ENCODE results near the gene CREG1. TPM values are rescaled to one million over a fixed set of nuclear protein-coding genes. Genes with fewer than 3 reads are reported as not detected.
A peak's percentile ranks its signal among the peaks of the same experiment; 100 is the strongest.

CREG1 gene
- total RNA-seq (10 to 100 TPM in 3 of 5 donors, 1 to 10 TPM in 2; 9.1 to 13.0 (median 10.9) TPM), total RNA-seq (8.0 to 79.6 (median 16.5) reads per million in 29 experiments)
- 12.8 TPM for total RNA-seq (2013)

DNA sequence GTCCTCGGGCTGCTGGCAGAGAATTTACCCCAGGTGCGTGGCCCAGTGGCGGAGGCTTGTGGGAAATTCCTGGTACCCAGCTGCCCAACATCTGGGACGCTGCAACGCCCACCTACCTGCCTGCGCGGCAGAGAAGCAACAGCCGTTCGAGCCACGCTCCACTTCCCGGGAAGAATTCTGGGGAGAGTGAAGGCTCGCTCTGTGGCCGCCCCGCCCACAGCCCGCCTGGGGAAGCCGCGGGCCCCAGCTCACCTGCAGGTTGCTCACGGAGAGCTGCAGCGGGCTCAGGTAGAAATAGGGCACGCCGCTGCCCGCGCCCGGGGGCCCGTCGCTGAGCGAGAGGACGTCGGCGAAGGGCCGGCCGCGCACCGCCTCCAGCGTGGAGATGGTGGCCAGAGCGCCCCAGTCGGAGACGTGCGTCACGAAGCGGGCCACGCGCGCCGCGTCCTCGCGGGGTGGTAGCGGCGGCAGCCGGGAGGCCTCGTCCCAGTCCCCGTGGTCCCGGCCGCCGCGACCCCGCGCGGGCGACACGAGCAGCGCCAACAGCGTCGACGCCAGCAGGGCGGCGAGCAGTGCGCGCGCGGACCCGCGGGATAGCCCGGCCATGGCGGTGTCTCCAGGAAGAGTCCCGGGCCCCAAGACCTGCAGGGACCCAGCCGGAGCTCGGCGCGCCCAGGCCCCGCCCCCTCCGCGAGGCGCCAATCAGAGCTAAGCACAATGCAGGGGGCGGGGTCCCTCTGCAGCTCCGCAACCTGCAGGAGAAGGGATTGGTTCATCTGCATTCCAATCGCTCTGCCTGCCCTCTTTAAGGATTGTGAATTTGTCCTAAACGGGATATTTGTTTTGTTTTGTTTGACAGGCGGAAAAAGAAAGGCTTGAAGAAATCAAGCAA lies at the start of gene CREG1:
TSS of gene CREG1 (minus strand) at position 627 of the 892 bp plus-strand sequence.
- Mint-ChIP-seq H3K4me1 (peaks cover 40 to 44% (median 44%) of the 10 kb centered on the region in 3 donors), H3K9me3 (no peaks in the 10 kb centered on the region), H3K27ac (peak within 1 kb of the TSS; percentile 75 to 86), H3K36me3 (no peaks in the 10 kb centered on the region), H3K4me3 (peak within 1 kb of the TSS; percentile 86 to 90 (median 86)), H3K27me3 (no peaks in the 10 kb centered on the region)
- ATAC-seq (replicated peaks in 1 of 4) (peak; percentile 98 to 99 (median 98)), DNase-seq (peak; percentile 74 to 94 (median 84))
- peaks cover 6 to 23% of the 10 kb centered on the region in 2 experiments for H3K4me1 ChIP-seq (ENCODE audit: control insufficient read depth in 1 of 2, extremely low read depth in 1 of 2, insufficient read depth in 2 of 2, low read length in 2 of 2)
- H3K9me3 ChIP-seq, result no peaks in the 10 kb centered on the region
- peak within 1 kb of the TSS; percentile 69 to 71 for H3K4me3 ChIP-seq (ENCODE audit: control insufficient read depth in 1 of 2, extremely low read depth in 1 of 2, low read length in 1 of 2)
- POLR2A ChIA-PET, result interaction anchor here (0.6 to 1.9 kb wide), 13 partner anchors 9 to 1756 kb away, joined by 3 to 11 read pairs (median 3); no protein-coding TSS in a partner anchor
- no peaks in the 10 kb centered on the region for H3K36me3 ChIP-seq (ENCODE audit: control insufficient read depth in 2 of 2, extremely low read depth in 1 of 2, insufficient read depth in 1 of 2, low read length in 1 of 2)
- WGBS (ENCODE audit: insufficient coverage), result 1% methylated on average over 87 of the region's 90 CpGs
- H3K27me3 ChIP-seq (replicated peaks in 1 of 2; ENCODE audit: control insufficient read depth in 2 of 2, extremely low read depth in 1 of 2, insufficient read depth in 2 of 2, low read length in 1 of 2), result no peaks in the 10 kb centered on the region
- H3K27ac ChIP-seq (ENCODE audit: low read length), result no peak within 1 kb of the TSS
- CTCF ChIA-PET, result interaction anchor here (0.6 to 2.6 kb wide), 21 partner anchors 9 to 643 kb away, joined by 3 to 18 read pairs (median 4); partner anchors contain the start of genes CD247 (in 1 of the 2) and POU2F1 (in 1 of the 2)

DNA sequence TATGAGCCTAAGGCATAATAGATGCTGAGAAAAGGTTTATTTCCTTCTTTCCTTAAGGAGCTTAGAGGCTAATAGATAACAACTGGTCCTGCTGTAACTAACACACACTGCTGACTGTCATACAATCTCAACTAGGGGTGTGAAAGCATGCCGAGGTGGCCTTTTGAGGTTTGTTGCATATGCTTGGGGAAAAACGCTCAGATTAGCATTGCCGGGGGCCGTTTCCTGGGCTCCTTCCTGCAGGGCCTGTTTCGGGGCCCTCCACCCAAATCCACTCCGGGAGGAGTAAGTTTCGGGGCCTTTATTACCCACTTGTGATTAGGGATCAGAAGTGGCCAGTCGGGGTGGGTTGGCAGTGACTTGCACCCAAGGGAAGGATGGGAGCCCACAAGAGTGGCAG lies 49.3 kb upstream of the CREG1 start:
- Histone ChIP-seq H3K27ac (ENCODE audit: low read length) (no peak overlapping the region), H3K36me3 (ENCODE audit: control insufficient read depth in 2 of 2, extremely low read depth in 1 of 2, insufficient read depth in 1 of 2, low read length in 1 of 2) (no peaks in the 10 kb centered on the region), H3K4me3 (ENCODE audit: control insufficient read depth in 1 of 2, extremely low read depth in 1 of 2, low read length in 1 of 2) (no peak overlapping the region), H3K9me3 (no peaks in the 10 kb centered on the region), H3K27me3 (replicated peaks in 1 of 2; ENCODE audit: control insufficient read depth in 2 of 2, extremely low read depth in 1 of 2, insufficient read depth in 2 of 2, low read length in 1 of 2) (no peaks in the 10 kb centered on the region), H3K4me1 (ENCODE audit: control insufficient read depth in 1 of 2, extremely low read depth in 1 of 2, insufficient read depth in 2 of 2, low read length in 2 of 2) (peaks cover 32 to 34% of the 10 kb centered on the region in 2 experiments)
- peak in 2 of 4 experiments; percentile 44 to 49 for ATAC-seq (replicated peaks in 1 of 4)
- peak overlapping the region in 1 of 3 donors; percentile 79 for H3K4me3 Mint-ChIP-seq
- peak in 10 of 35 experiments; percentile 2 to 31 (median 13) for DNase-seq
- H3K36me3 Mint-ChIP-seq, result peaks cover 7% of the 10 kb centered on the region
- WGBS (ENCODE audit: insufficient coverage), result 7% methylated on average over 4 of the region's 8 CpGs
- H3K9me3 Mint-ChIP-seq, result peaks cover 6 to 8% (median 6%) of the 10 kb centered on the region in 3 donors
- H3K27ac Mint-ChIP-seq, result peak overlapping the region; percentile 66 to 76
- ChIA-PET CTCF (interaction anchor here (0.6 to 4.2 kb wide), 5 partner anchors 34 to 318 kb away, joined by 3 to 121 read pairs (median 50); no protein-coding TSS in a partner anchor), POLR2A (no interaction called here)
- H3K4me1 Mint-ChIP-seq, result peaks cover 38 to 43% (median 42%) of the 10 kb centered on the region in 3 donors
- H3K27me3 Mint-ChIP-seq, result peaks cover 0 to 2% of the 10 kb centered on the region in 2 donors

DNA sequence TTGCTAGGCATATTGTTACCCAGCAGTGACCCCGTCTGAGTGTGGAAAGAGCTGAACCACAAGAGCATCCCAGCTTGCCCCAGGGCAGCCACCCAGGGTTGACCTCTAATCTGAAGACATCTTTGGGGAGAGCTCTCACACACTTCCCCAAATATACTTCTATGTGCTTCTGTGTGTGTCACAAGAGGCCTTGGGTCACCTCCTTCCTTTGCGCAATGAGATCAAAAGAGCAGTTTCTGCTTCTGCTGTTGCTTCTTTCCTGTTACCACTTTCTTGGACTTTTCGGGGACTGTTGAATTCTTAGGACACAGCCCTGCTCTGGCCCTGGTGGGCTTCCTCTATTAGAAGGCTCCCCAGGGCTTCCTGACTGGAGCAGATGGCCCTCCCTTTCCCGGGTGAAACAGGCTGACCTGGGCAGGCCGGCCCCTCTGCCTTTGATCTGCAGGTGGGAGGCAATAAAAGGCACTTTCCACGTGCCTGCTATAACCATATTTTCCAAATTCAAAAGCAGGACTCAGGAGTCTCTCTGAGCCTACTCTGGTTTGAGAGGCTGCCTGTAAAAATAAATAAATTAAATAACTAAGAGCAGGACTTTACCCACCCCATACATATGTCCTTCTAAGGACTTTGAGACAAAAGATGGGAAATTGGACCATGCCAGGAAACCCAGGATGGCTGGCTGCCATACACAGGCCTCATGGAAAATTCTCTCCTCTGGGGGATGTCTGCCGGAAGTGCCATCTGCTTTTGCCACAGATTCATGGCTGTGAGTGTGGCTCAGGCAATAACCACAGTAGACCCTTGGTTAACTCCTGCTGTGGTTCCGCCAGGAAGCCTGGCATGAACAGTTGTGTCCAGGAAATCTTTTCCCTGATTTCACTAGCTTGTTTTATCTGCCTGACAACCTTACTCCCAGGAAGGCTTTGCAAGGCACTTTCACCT lies 48.2 kb upstream of the CREG1 start:
- Mint-ChIP-seq H3K27me3 (peaks cover 0 to 2% of the 10 kb centered on the region in 2 donors), H3K9me3 (peaks cover under 1% of the 10 kb centered on the region in 3 donors), H3K4me3 (peak overlapping the region in 2 of 3 donors; percentile 1 to 79), H3K36me3 (peaks cover under 1% of the 10 kb centered on the region), H3K27ac (peak overlapping the region; percentile 80 to 81), H3K4me1 (peaks cover 38 to 43% (median 42%) of the 10 kb centered on the region in 3 donors)
- peaks cover 32 to 34% of the 10 kb centered on the region in 2 experiments for H3K4me1 ChIP-seq (ENCODE audit: control insufficient read depth in 1 of 2, extremely low read depth in 1 of 2, insufficient read depth in 2 of 2, low read length in 2 of 2)
- 57% methylated on average over 6 of the region's 8 CpGs for WGBS (ENCODE audit: insufficient coverage)
- ATAC-seq (replicated peaks in 1 of 4) (peak; percentile 34 to 66 (median 57)), DNase-seq (peak in 16 of 35 experiments; percentile 5 to 49 (median 14))
- ChIA-PET CTCF (interaction anchor here (0.6 to 4.2 kb wide), 14 partner anchors 8 to 109 kb away, joined by 3 to 121 read pairs (median 13); no protein-coding TSS in a partner anchor), POLR2A (interaction anchor here in 1 of 2 donors (0.5 to 1.0 kb wide), 2 partner anchors 86 to 338 kb away, joined by 3 to 4 read pairs; no protein-coding TSS in a partner anchor)
- no peaks in the 10 kb centered on the region for H3K36me3 ChIP-seq (ENCODE audit: control insufficient read depth in 2 of 2, extremely low read depth in 1 of 2, insufficient read depth in 1 of 2, low read length in 1 of 2)
- peak overlapping the region in 1 of 2 donors; percentile 19 for H3K4me3 ChIP-seq (ENCODE audit: control insufficient read depth in 1 of 2, extremely low read depth in 1 of 2, low read length in 1 of 2)
- H3K27ac ChIP-seq (ENCODE audit: low read length), result no peak overlapping the region
- H3K9me3 ChIP-seq, result no peaks in the 10 kb centered on the region
- no peaks in the 10 kb centered on the region for H3K27me3 ChIP-seq (replicated peaks in 1 of 2; ENCODE audit: control insufficient read depth in 2 of 2, extremely low read depth in 1 of 2, insufficient read depth in 2 of 2, low read length in 1 of 2)

DNA sequence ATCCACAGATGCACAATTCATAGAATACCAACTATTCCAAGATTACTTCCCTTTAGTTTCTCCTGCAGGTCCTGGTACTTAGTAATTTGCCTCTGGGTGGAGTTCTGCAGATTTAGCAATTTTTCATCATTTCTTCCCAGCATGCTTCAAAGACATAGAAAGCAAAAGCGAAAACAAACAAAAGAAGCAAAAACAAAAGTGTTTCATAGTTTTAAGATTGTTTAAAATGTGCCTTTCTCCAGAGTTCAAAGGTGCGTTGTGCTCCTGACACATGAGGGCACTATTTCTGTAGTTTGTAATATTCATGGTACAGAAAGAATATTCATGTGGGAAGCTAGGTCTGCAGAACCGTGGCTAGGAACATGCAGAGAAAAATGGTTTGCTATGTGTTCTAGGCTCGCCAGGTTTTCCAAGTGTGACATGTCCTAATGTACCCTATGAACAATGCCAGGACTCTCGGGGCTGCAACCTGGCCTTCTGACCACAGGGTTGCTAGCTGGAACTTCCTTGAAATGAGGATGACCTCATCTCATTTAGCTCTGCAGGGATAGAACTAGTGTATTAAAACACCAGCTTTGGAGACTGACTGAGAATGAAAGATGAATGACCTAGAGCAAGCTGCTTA lies 46.5 kb upstream of the CREG1 start:
- no peak overlapping the region for H3K4me3 ChIP-seq (ENCODE audit: control insufficient read depth in 1 of 2, extremely low read depth in 1 of 2, low read length in 1 of 2)
- H3K27me3 Mint-ChIP-seq, result peaks cover 0 to 2% of the 10 kb centered on the region in 2 donors
- WGBS (ENCODE audit: insufficient coverage), result 0% methylated on average over 3 of the region's 5 CpGs
- peaks cover 38 to 43% (median 42%) of the 10 kb centered on the region in 3 donors for H3K4me1 Mint-ChIP-seq
- no peaks in the 10 kb centered on the region for H3K9me3 Mint-ChIP-seq
- no peak overlapping the region for H3K27ac ChIP-seq (ENCODE audit: low read length)
- peak in 33 of 35 experiments; percentile 12 to 79 (median 35) for DNase-seq
- no peaks in the 10 kb centered on the region for H3K27me3 ChIP-seq (replicated peaks in 1 of 2; ENCODE audit: control insufficient read depth in 2 of 2, extremely low read depth in 1 of 2, insufficient read depth in 2 of 2, low read length in 1 of 2)
- no peaks in the 10 kb centered on the region for H3K36me3 Mint-ChIP-seq
- ChIA-PET CTCF (interaction anchor here (0.5 to 4.2 kb wide), 31 partner anchors 10 to 483 kb away, joined by 3 to 121 read pairs (median 5); partner anchors contain the start of gene CREG1 (in 1 of the 2)), POLR2A (interaction anchor here in 1 of 2 donors (0.6 to 1.0 kb wide), 3 partner anchors 37 to 330 kb away, joined by 5 read pairs; no protein-coding TSS in a partner anchor)
- peak; percentile 72 to 94 (median 76) for ATAC-seq (replicated peaks in 1 of 4)
- H3K27ac Mint-ChIP-seq, result peak overlapping the region; percentile 53 to 80
- H3K4me3 Mint-ChIP-seq, result peak overlapping the region; percentile 26 to 79 (median 49)
- no peaks in the 10 kb centered on the region for H3K9me3 ChIP-seq
- peaks cover 32 to 34% of the 10 kb centered on the region in 2 experiments for H3K4me1 ChIP-seq (ENCODE audit: control insufficient read depth in 1 of 2, extremely low read depth in 1 of 2, insufficient read depth in 2 of 2, low read length in 2 of 2)
- no peaks in the 10 kb centered on the region for H3K36me3 ChIP-seq (ENCODE audit: control insufficient read depth in 2 of 2, extremely low read depth in 1 of 2, insufficient read depth in 1 of 2, low read length in 1 of 2)

GRCh38 chr1:167594822-167595221 lies 41.3 kb upstream of the CREG1 start:
- H3K4me3 ChIP-seq (ENCODE audit: control insufficient read depth in 1 of 2, extremely low read depth in 1 of 2, low read length in 1 of 2), result no peak overlapping the region
- H3K9me3 ChIP-seq, result no peaks in the 10 kb centered on the region
- peaks cover 0 to 4% of the 10 kb centered on the region in 2 experiments for H3K27me3 ChIP-seq (replicated peaks in 1 of 2; ENCODE audit: control insufficient read depth in 2 of 2, extremely low read depth in 1 of 2, insufficient read depth in 2 of 2, low read length in 1 of 2)
- H3K36me3 ChIP-seq (ENCODE audit: control insufficient read depth in 2 of 2, extremely low read depth in 1 of 2, insufficient read depth in 1 of 2, low read length in 1 of 2), result no peaks in the 10 kb centered on the region
- ChIA-PET CTCF (interaction anchor here in 1 of 2 donors (0.5 kb wide), 1 partner anchor 39 kb away, joined by 3 read pairs; no protein-coding TSS in a partner anchor), POLR2A (interaction anchor here in 1 of 2 donors (0.6 kb wide), 1 partner anchor 1884 kb away, joined by 3 read pairs; no protein-coding TSS in a partner anchor)
- Mint-ChIP-seq H3K4me3 (no peak overlapping the region), H3K9me3 (no peaks in the 10 kb centered on the region), H3K27me3 (peaks cover 0 to 2% of the 10 kb centered on the region in 2 donors), H3K36me3 (peaks cover 4% of the 10 kb centered on the region), H3K27ac (no peak overlapping the region), H3K4me1 (peaks cover 2 to 5% (median 4%) of the 10 kb centered on the region in 3 donors)
- no peak for DNase-seq
- no peak overlapping the region for H3K27ac ChIP-seq (ENCODE audit: low read length)
- peaks cover 0 to 2% of the 10 kb centered on the region in 2 experiments for H3K4me1 ChIP-seq (ENCODE audit: control insufficient read depth in 1 of 2, extremely low read depth in 1 of 2, insufficient read depth in 2 of 2, low read length in 2 of 2)
- 89% methylated on average over 5 of the region's 6 CpGs for whole genome bisulfite sequencing (ENCODE audit: insufficient coverage)
- no peak for ATAC-seq (replicated peaks in 1 of 4)
